Heart right ventricle (tissue), 16 donors: ENCODE results near the gene PRPS2. TPM values are rescaled to one million over a fixed set of nuclear protein-coding genes. Genes with fewer than 3 reads are reported as not detected.
A peak's percentile ranks its signal among the peaks of the same experiment; 100 is the strongest.

Source experiments
- ATAC-seq, 8 donors: fragments of 200-7000 bp; cut with Tn5 transposase; one replicate each; pipeline ENCODE4 v1.9.1; 2020; ENCODE audit warnings: mild to moderate bottlenecking in 8 of 8, moderate library complexity in 8 of 8, moderate number of reproducible peaks in 1 of 8
- DNase-seq, 2 donors: peaks; one replicate each; pipeline ENCODE4 v3.0.0-alpha.2; 2020
- H3K27ac ChIP-seq, 10 donors: fragments of 200-600 bp; sonication (generic) in 2 of 10; one replicate each; pipeline versions ENCODE4 v1.5.0 to v1.8.0; 2020 to 2022; ENCODE audit warnings: mild to moderate bottlenecking in 3 of 10
- H3K27me3 ChIP-seq, 7 donors: fragments of 200-600 bp; one replicate each; pipeline ENCODE4 v1.8.0; 2021 to 2022; ENCODE audit warnings: mild to moderate bottlenecking in 2 of 7
- H3K36me3 ChIP-seq, 9 donors: fragments of 200-600 bp; sonication (generic) in 1 of 9; one replicate each; pipeline versions ENCODE4 v1.5.0 to v1.8.0; 2020 to 2022; ENCODE audit warnings: mild to moderate bottlenecking in 2 of 9
- H3K4me1 ChIP-seq, 9 donors: fragments of 200-600 bp; sonication (generic) in 1 of 9; one replicate each; pipeline versions ENCODE4 v1.5.0 to v1.8.0; 2020 to 2022; ENCODE audit warnings: mild to moderate bottlenecking in 4 of 9
- H3K4me3 ChIP-seq, 10 donors: fragments of 200-600 bp; sonication (generic) in 2 of 10; one replicate each; pipeline versions ENCODE4 v1.5.0 to v1.8.0; 2020 to 2022; ENCODE audit warnings: mild to moderate bottlenecking in 7 of 10, moderate library complexity in 2 of 10
- H3K9me3 ChIP-seq, 11 donors: fragments of 200-600 bp in 10 of 11; sonication (generic) in 2 of 11; one replicate each; pipeline versions ENCODE4 v1.5.0 to v1.8.0; 2013 to 2022; ENCODE audit warnings: mild to moderate bottlenecking in 2 of 11, control low read depth in 1 of 11, moderate library complexity in 1 of 11
- CTCF ChIP-seq, 9 donors: fragments of 200-600 bp; sonication (generic) in 2 of 9; IDR thresholded peaks; one replicate each; pipeline versions ENCODE4 v1.5.0 to v1.8.0; 2021 to 2022; ENCODE audit warnings: antibody characterized with exemption in 9 of 9, mild to moderate bottlenecking in 5 of 9, moderate library complexity in 1 of 9
- WGBS, 2 donors: extraction: QIAGEN DNeasy Blood & Tissue Kit; methylation state at CpG; one replicate each; pipeline ENCODE4 v1.1.7; 2013; ENCODE audit warnings: inconsistent platforms in 1 of 2; 5-methylcytosine and 5-hydroxymethylcytosine counted together
- intact Hi-C, 10 donors: fragments of 100-400 bp; cut with DNase I; formaldehyde crosslinking; loops; one replicate each; pipeline versions ENCODE4 v1.11.1 to v1.14.2; 2022
- polyA plus RNA-seq, 2 donors: library from polyadenylated mRNA; stranded (reverse); fragments of 200-250 nt; gene quantifications; one replicate each; pipeline ENCODE4 v1.2.3, GENCODE V29; 2013
- total RNA-seq, 10 donors: library from RNA; stranded (reverse); fragmentation: NEBNext Ultra II Directional in 3 of 10; extraction: Animal tissue kit (Norgen Biotek cat#: 25700) in 3 of 10; gene quantifications; one replicate each; pipeline versions ENCODE4 v1.2.1 to v1.2.4, GENCODE V29; 2021 to 2023
- donor health status: Arrhythmogenic right ventricular cardiomyopathy.
- donor health status: ischemic (EF 13 %, LVEDD 7.1; RV severe dilation, severe dysfunction).
- donor health status: healthy with polysubstance abuse.
- donor health status: DM: no; HTN: yes; CAD: no.
- donor health status: DM: no; HTN: no; CAD: no.
- donor health status: ischemic (EF 25% LVEDD 6.9; RV normal size, moderate dysfunction).
- donor health status: ischemic (EF 25% LVEDD 5.7; RV mildly dilated, moderate dysfunction).
- donor health status: healthy.
- donor health status: DM: yes; HTN: yes; CAD: no.
- donor health status: Ischemic cardiomyopathy.
- donor health status: ischemic (EF 35%, LVEDD 5.7; RV mildly dilated, moderate dysfunction).
- donor health status: nonischemic (EF 11% LVEDD 7.7; RV severe dilation, severe dysfunction).
- donor health status: DM: yes; HTN: yes; CAD: no.
- donor health status: PGD.
- donor health status: ischemic (EF 29% LVEDD 5.4; RV normal size, mild dysfunction).
- donor health status: nonischemic (EF 23%, LVEDD 6.1; RV moderate dilation, normal function).

The PRPS2 gene
- total and polyA plus RNA-seq, 12 donors: 2.1 to 9.7 (median 3.6) TPM

- no peak for ATAC-seq
- Histone ChIP-seq H3K4me3 (no peak overlapping the region), H3K27me3 (peaks cover 0 to 8% (median 0%) of the 10 kb centered on the region in 7 donors), H3K9me3 (no peaks in the 10 kb centered on the region), H3K36me3 (peaks cover 0 to 30% (median 0%) of the 10 kb centered on the region in 9 donors), H3K4me1 (no peaks in the 10 kb centered on the region), H3K27ac (no peak overlapping the region)
- no peak for DNase-seq
- WGBS, 2 donors: 43 to 53% methylated on average over 2 of the region's 2 CpGs
- intact Hi-C loops: no loop called here
- TF ChIP-seq CTCF (IDR thresholded peaks at IDR 0.05): no peak
Observed at GRCh38 chrX:12804655-12805054, 13.4 kb downstream of the PRPS2 start.

GRCh38 chrX:12805333-12805732 is 14.1 kb downstream of the PRPS2 start:
- Histone ChIP-seq H3K36me3 (peaks cover 0 to 30% (median 0%) of the 10 kb centered on the region in 9 donors), H3K4me3 (no peak overlapping the region), H3K27ac (no peak overlapping the region), H3K9me3 (no peaks in the 10 kb centered on the region), H3K4me1 (no peaks in the 10 kb centered on the region), H3K27me3 (peaks cover 0 to 8% (median 0%) of the 10 kb centered on the region in 7 donors)
- intact Hi-C loops: no loop called here
- WGBS, 2 donors: 96 to 97% methylated on average over 6 of the region's 6 CpGs
- ATAC-seq (no peak), DNase-seq (no peak)
- TF ChIP-seq CTCF (IDR thresholded peaks at IDR 0.05): no peak

- TF ChIP-seq CTCF (IDR thresholded peaks at IDR 0.05): no peak
- H3K27me3 ChIP-seq: peaks cover 0 to 30% (median 0%) of the 10 kb centered on the region in 7 donors
- peak overlapping the region in 1 of 10 donors; percentile 9 for H3K27ac ChIP-seq
- intact Hi-C loops: loop anchor here in 7 of 10 donors (5.0 to 10.0 kb wide), 7 partner anchors 81 to 1223 kb away; no protein-coding TSS in a partner anchor
- H3K36me3 ChIP-seq: peaks cover 0 to 14% (median 0%) of the 10 kb centered on the region in 9 donors
- DNase-seq: no peak
- H3K4me1 ChIP-seq: no peaks in the 10 kb centered on the region
- no peak overlapping the region for H3K4me3 ChIP-seq
- WGBS, 2 donors: 79 to 80% methylated on average over 8 of the region's 8 CpGs
- no peak for ATAC-seq
- H3K9me3 ChIP-seq: no peaks in the 10 kb centered on the region
Observed at GRCh38 chrX:12811658-12812057, 20.4 kb downstream of the PRPS2 start.

- no peak overlapping the region for H3K4me3 ChIP-seq
- WGBS, 2 donors: 26 to 27% methylated on average over 4 of the region's 4 CpGs
- intact Hi-C loops: loop anchor here in 8 of 10 donors (2.0 to 10.0 kb wide), 8 partner anchors 78 to 1220 kb away; no protein-coding TSS in a partner anchor
Observed at GRCh38 chrX:12814420-12814819, 23.2 kb downstream of the PRPS2 start.

More at GRCh38 chrX:12814420-12814819, 23.2 kb downstream of the PRPS2 start:
- Histone ChIP-seq H3K27me3 (peaks cover 0 to 41% (median 0%) of the 10 kb centered on the region in 7 donors), H3K4me1 (no peaks in the 10 kb centered on the region), H3K9me3 (no peaks in the 10 kb centered on the region), H3K36me3 (peaks cover 0 to 10% (median 0%) of the 10 kb centered on the region in 9 donors), H3K27ac (no peak overlapping the region)
- no peak for ATAC-seq
- TF ChIP-seq CTCF (IDR thresholded peaks at IDR 0.05): peak in 8 of 9 donors; percentile 15 to 56 (median 46)
- peak in 1 of 2 donors; percentile 13 for DNase-seq
